WI38 (cell line): ENCODE data around the gene VPS52.
A peak's percentile ranks its signal among the peaks of the same experiment; 100 is the strongest.

ENCODE experiments used
- H3K4me3 ChIP-seq: 2 replicates; pipeline ENCODE4 v1.5.1; 2011; ENCODE audit warnings: low read depth, mild to moderate bottlenecking, control low read depth, low read length
- CTCF ChIP-seq: IDR thresholded peaks from 2 replicates; pipeline ENCODE4 v1.5.1; 2012; ENCODE audit warnings: low read depth, mild to moderate bottlenecking, control low read depth, low read length

VPS52 gene

GRCh38 chr6:33294086-33294823, 22.6 kb upstream of the VPS52 start:
- TF ChIP-seq CTCF, result no peak
- no peak overlapping the region for H3K4me3 ChIP-seq

- no peak for TF ChIP-seq CTCF
Measured at GRCh38 chr6:33292996-33293682, 21.5 kb upstream of the VPS52 start.

GRCh38 chr6:33290459-33290858, 18.8 kb upstream of the VPS52 start:
- H3K4me3 ChIP-seq, result peak overlapping the region; percentile 98
- no peak for TF ChIP-seq CTCF

More at GRCh38 chr6:33292996-33293682, 21.5 kb upstream of the VPS52 start:
- no peak overlapping the region for H3K4me3 ChIP-seq

- no peak for TF ChIP-seq CTCF
- H3K4me3 ChIP-seq, result peak overlapping the region; percentile 98
Measured at GRCh38 chr6:33289784-33290315, 18.2 kb upstream of the VPS52 start.

- H3K4me3 ChIP-seq, result peak within 1 kb of the TSS; percentile 98
- TF ChIP-seq CTCF, result no peak
Measured at GRCh38 chr6:33288921-33289783, 17.5 kb upstream of the VPS52 start, which contains the start of the genes PFDN6 and WDR46. PFDN6 (plus strand) TSS chr6:33289601; CDS start chr6:33289857, 256 bp downstream. WDR46 (minus strand) TSS chr6:33289239; CDS start chr6:33289170, 69 bp downstream.

DNA sequence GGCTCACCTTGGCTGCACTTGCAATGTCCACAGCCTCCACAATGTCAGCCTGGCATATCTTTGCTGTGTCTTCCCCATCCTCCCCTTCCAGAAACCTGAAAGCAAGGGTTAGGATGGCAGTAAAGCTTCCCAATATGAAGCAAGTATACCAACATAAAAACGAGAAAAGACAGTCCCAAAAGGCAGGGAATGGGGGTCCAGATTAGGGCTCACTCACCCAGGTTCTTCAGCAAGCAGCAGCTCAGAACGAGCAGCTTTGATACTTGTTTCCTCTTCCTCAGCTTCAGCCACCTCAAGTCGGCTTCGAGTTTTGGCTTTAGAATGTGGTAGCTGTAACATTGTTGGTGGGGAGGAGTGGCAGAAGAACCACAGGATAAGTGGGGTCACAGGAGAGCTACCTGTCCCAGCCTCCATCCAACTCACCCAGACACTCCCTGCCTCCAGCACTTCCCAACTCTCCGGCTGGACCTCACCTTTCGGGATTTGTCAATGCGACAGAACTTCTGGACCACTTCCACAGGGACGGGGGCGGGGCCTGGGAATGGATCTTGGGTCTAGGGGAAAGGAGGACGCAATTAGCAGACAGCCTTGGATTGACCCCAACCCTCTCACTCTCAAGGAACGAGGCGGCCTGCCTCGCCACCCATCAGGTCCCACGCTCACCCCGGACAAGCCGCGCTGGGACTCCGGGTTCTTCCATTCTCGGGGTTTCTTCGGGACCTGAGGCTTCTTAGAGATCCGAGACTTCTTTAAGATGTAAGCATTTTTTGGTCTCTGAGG, 16.7 kb upstream of the VPS52 start:
- H3K4me3 ChIP-seq, result peak overlapping the region; percentile 98
- TF ChIP-seq CTCF, result no peak
